Keratinocyte (primary cell): Measurements from ENCODE around the gene KIF5A. TPM values are rescaled to one million over a fixed set of nuclear protein-coding genes. Genes with fewer than 3 reads are reported as not detected.
A peak's percentile ranks its signal among the peaks of the same experiment; 100 is the strongest.

Experiments
- DNase-seq: peaks from one replicate; pipeline ENCODE4 v3.0.0-alpha.2; 2011; ENCODE audit warnings: low read depth, missing footprints, low spot score
- FAIRE-seq: peaks from 2 replicates; lab custom pipeline; 2011; peaks lifted over from hg19 to GRCh38; lab: Jason Lieb, UNC
- H2AFZ ChIP-seq: 2 replicates; pipeline ENCODE4 v1.6.0; 2012; ENCODE audit warnings: low read length, control low read depth, inconsistent platforms; ENCODE audit not compliant: control insufficient read depth
- H3K27ac ChIP-seq: 2 replicates; pipeline ENCODE4 v1.5.1; 2011; ENCODE audit warnings: low read length; ENCODE audit not compliant: control insufficient read depth, insufficient read depth
- H3K27me3 ChIP-seq: 3 replicates; pipeline ENCODE4 v1.6.0; 2011; ENCODE audit warnings: low read length; ENCODE audit not compliant: control insufficient read depth, insufficient read depth; ENCODE audit errors: extremely low read depth
- H3K36me3 ChIP-seq, 2 experiments: 2 replicates in 1 of 2; 3 replicates in 1 of 2; pipeline ENCODE4 v1.5.1; 2011; ENCODE audit warnings: low read length in 2 of 2, mild to moderate bottlenecking in 1 of 2; ENCODE audit not compliant: control insufficient read depth in 2 of 2, insufficient read depth in 2 of 2; ENCODE audit errors: extremely low read depth in 1 of 2
- H3K4me1 ChIP-seq: 3 replicates; pipeline ENCODE4 v1.5.1; 2011; ENCODE audit warnings: low read length; ENCODE audit not compliant: control insufficient read depth, insufficient read depth; ENCODE audit errors: extremely low read depth
- H3K4me2 ChIP-seq: 3 replicates; pipeline ENCODE4 v1.6.0; 2011; ENCODE audit warnings: low read depth, low read length; ENCODE audit not compliant: control insufficient read depth, insufficient read depth; ENCODE audit errors: extremely low read depth
- H3K4me3 ChIP-seq, 3 experiments: fragments of 200-600 bp in 1 of 3; sonication (generic) in 1 of 3; 2 replicates in 2 of 3; 3 replicates in 1 of 3; pipeline ENCODE4 v1.5.1; 2011 to 2016; ENCODE audit warnings: low read length in 3 of 3, mild to moderate bottlenecking in 3 of 3, control low read depth in 2 of 3, inconsistent platforms in 1 of 3, low read depth in 1 of 3, mixed read lengths in 1 of 3, mixed run types in 1 of 3, moderate library complexity in 1 of 3; ENCODE audit not compliant: control insufficient read depth in 2 of 3, insufficient read depth in 2 of 3; ENCODE audit errors: extremely low read depth in 1 of 3
- H3K79me2 ChIP-seq: 2 replicates; pipeline ENCODE4 v1.6.0; 2012; ENCODE audit warnings: low read length; ENCODE audit not compliant: control insufficient read depth, insufficient read depth
- H3K9ac ChIP-seq: 3 replicates; pipeline ENCODE4 v1.6.0; 2011; ENCODE audit warnings: low read length; ENCODE audit not compliant: control insufficient read depth, insufficient read depth; ENCODE audit errors: extremely low read depth
- H3K9me1 ChIP-seq: 3 replicates; pipeline ENCODE4 v1.6.0; 2011; ENCODE audit warnings: low read length; ENCODE audit not compliant: control insufficient read depth, insufficient read depth; ENCODE audit errors: extremely low read depth
- H3K9me3 ChIP-seq: 2 replicates; pipeline ENCODE4 v1.5.1; 2012; ENCODE audit warnings: low read depth, low read length; ENCODE audit not compliant: control insufficient read depth
- H4K20me1 ChIP-seq: 3 replicates; pipeline ENCODE4 v1.6.0; 2011; ENCODE audit warnings: low read length; ENCODE audit not compliant: control insufficient read depth, insufficient read depth; ENCODE audit errors: extremely low read depth
- CTCF ChIP-seq, 3 experiments: IDR thresholded peaks in 1 of 3; conservative IDR thresholded peaks in 1 of 3; optimal IDR thresholded peaks in 1 of 3; 2 replicates in 2 of 3; 3 replicates in 1 of 3; pipeline versions ENCODE3 to v1.5.1; 2011; ENCODE audit warnings: low read length in 3 of 3, mild to moderate bottlenecking in 3 of 3, moderate library complexity in 2 of 3, control low read depth in 1 of 3, inconsistent platforms in 1 of 3; ENCODE audit not compliant: insufficient read depth in 2 of 3; ENCODE audit errors: extremely low read depth in 1 of 3
- EZH2 ChIP-seq: IDR thresholded peaks from one replicate; pipeline ENCODE4 v1.6.1; 2012; ENCODE audit warnings: inconsistent platforms, mild to moderate bottlenecking, low read length, moderate library complexity
- dilution Hi-C: fragments of 300-500 bp; cut with MboI; formaldehyde crosslinking; loops from one replicate; pipeline ENCODE4 v1.7.0; 2020; ENCODE audit warnings: low sequenced_read_pairs; ENCODE audit not compliant: extremely low pct_ligation_motif_present
- polyA plus RNA-seq, 5 experiments: library from polyadenylated mRNA; depleted of rRNA in 3 of 5; stranded (reverse) in 3 of 5; stranded (forward) in 1 of 5; unstranded in 1 of 5; fragments of >200 nt; gene quantifications; 1 replicate in 1 of 5; 2 replicates in 3 of 5; 3 replicates in 1 of 5; pipeline versions ENCODE4 v1.2.1 to v1.2.3, GENCODE V29; 2011 to 2012; ENCODE audit warnings: missing spikeins in 2 of 5, low read depth in 1 of 5, low replicate concordance in 1 of 5

KIF5A gene
- polyA plus RNA-seq, 1 donor (not counting 4 experiments of a cell fraction or from before 2014, with no cell fraction given): 0.05 TPM

GRCh38 chr12:57591782-57592325 lies 42.0 kb downstream of the KIF5A start:
- Histone ChIP-seq H3K79me2 (peaks cover 22% of the 10 kb centered on the region), H3K9me1 (peaks cover 6% of the 10 kb centered on the region), H3K4me2 (peak overlapping the region; percentile 100), H3K27ac (peak overlapping the region; percentile 83), H3K9ac (peak overlapping the region; percentile 92), H4K20me1 (no peaks in the 10 kb centered on the region), H3K9me3 (no peaks in the 10 kb centered on the region), H3K27me3 (peaks cover 7% of the 10 kb centered on the region), H2AFZ (peak overlapping the region; percentile 93), H3K4me1 (peaks cover 22% of the 10 kb centered on the region), H3K36me3 (peaks cover 11 to 15% of the 10 kb centered on the region in 2 experiments), H3K4me3 (peak overlapping the region; percentile 86 to 87 (median 86))
- DNase-seq (no peak), FAIRE-seq (peak; percentile 26)
- dilution Hi-C loops: loop anchor here (25.0 kb wide), 1 partner anchor 145 kb away; the partner anchor contains the start of genes AGAP2 and TSPAN31
- TF ChIP-seq EZH2: no peak
- no peak for TF ChIP-seq CTCF (optimal IDR thresholded peaks at IDR 0.05 in 1 of 3, IDR thresholded peaks at IDR 0.05 in 1 of 3, conservative IDR thresholded peaks at IDR 0.05 in 1 of 3; ENCODE audit: extremely low read depth in 1 of 3, insufficient read depth in 2 of 3, low read length in 3 of 3)

- H3K4me2 ChIP-seq: peak overlapping the region; percentile 100
- peaks cover 2% of the 10 kb centered on the region for H3K27me3 ChIP-seq
- no peaks in the 10 kb centered on the region for H4K20me1 ChIP-seq
- peaks cover 22% of the 10 kb centered on the region for H3K79me2 ChIP-seq
- no peak overlapping the region for H2AFZ ChIP-seq
- dilution Hi-C loops: loop anchor here (25.0 kb wide), 1 partner anchor 145 kb away; the partner anchor contains the start of genes AGAP2 and TSPAN31
- H3K9me3 ChIP-seq: no peaks in the 10 kb centered on the region
- peaks cover 22% of the 10 kb centered on the region for H3K4me1 ChIP-seq
- H3K36me3 ChIP-seq: peaks cover 12 to 18% of the 10 kb centered on the region in 2 experiments
- H3K9me1 ChIP-seq: peaks cover 6% of the 10 kb centered on the region
- DNase-seq: no peak
- no peak overlapping the region for H3K27ac ChIP-seq
- TF ChIP-seq CTCF (optimal IDR thresholded peaks at IDR 0.05 in 1 of 3, IDR thresholded peaks at IDR 0.05 in 1 of 3, conservative IDR thresholded peaks at IDR 0.05 in 1 of 3; ENCODE audit: extremely low read depth in 1 of 3, insufficient read depth in 2 of 3, low read length in 3 of 3) (no peak), EZH2 (no peak)
- H3K9ac ChIP-seq: no peak overlapping the region
- no peak for FAIRE-seq
- peak overlapping the region; percentile 86 to 87 (median 86) for H3K4me3 ChIP-seq
Observed at GRCh38 chr12:57592551-57593165, 42.8 kb downstream of the KIF5A start.
